ENCODE results near the gene OTOA.
"Not testable (repeated sequence)": the region's sequence is repeated elsewhere in the genome, so short reads cannot be mapped to it uniquely, and the experiment has no call there.

Gene OTOA

GRCh38 chr16:21634216-21634615, 29.6 kb upstream of the OTOA start:
- no peak for DNase-seq (ENCODE audit: low read depth)
- TF ChIP-seq, protein P1, sequence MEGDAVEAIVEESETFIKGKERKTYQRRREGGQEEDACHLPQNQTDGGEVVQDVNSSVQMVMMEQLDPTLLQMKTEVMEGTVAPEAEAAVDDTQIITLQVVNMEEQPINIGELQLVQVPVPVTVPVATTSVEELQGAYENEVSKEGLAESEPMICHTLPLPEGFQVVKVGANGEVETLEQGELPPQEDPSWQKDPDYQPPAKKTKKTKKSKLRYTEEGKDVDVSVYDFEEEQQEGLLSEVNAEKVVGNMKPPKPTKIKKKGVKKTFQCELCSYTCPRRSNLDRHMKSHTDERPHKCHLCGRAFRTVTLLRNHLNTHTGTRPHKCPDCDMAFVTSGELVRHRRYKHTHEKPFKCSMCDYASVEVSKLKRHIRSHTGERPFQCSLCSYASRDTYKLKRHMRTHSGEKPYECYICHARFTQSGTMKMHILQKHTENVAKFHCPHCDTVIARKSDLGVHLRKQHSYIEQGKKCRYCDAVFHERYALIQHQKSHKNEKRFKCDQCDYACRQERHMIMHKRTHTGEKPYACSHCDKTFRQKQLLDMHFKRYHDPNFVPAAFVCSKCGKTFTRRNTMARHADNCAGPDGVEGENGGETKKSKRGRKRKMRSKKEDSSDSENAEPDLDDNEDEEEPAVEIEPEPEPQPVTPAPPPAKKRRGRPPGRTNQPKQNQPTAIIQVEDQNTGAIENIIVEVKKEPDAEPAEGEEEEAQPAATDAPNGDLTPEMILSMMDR (IDR thresholded peaks at IDR 0.05; ENCODE audit: control insufficient read depth, extremely low read depth, insufficient read depth): no peak
- no peak overlapping the region for H3K4me3 ChIP-seq (ENCODE audit: low read depth, low read length)

DNA sequence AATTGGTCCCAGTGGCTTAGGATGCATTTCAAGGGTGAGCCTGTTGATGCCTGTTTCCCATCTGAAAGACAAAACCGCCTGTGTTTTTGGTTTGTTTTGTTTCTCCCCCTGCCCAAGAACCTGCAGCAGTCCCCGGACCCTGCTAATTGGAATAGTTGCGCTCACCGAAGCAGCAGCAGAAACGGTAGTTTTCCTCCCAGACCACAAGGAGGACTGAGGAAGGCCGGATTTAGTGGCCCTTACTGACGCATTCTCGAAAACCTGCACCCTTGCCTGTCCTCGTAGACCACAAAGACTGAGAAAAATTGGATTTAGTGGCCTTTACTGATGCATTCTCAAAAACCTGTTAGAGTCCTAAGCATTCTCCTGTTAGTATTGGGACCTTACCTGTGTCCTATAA, 28.1 kb upstream of the OTOA start:
- not testable (repeated sequence) for DNase-seq (ENCODE audit: low read depth); H3K4me3 ChIP-seq (ENCODE audit: low read depth, low read length)

- TF ChIP-seq, protein P1 (IDR thresholded peaks at IDR 0.05; ENCODE audit: control insufficient read depth, extremely low read depth, insufficient read depth): no peak
- no peak overlapping the region for H3K4me3 ChIP-seq (ENCODE audit: low read depth, low read length)
- no peak for DNase-seq (ENCODE audit: low read depth)
Measured at GRCh38 chr16:21637032-21637968, 26.5 kb upstream of the OTOA start.

DNA sequence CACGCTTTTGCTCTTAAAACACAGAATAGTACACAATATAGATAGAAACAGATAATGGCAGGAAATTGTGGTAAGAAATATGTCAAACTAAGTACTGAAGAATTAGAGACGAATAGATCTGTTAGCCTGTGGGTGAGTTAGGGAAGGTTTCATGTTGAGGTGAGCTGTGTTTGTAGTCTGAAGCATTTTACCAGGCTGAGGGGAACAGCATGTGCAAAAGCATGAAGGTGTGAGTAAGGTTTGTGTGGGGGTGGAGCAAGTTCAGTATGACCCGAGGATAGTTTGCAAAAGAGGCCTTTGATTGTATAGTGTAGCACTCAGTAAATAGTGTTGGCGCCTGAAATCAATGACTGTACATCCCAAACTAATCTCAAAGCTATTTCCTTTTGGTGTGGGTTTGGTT, 25.2 kb upstream of the OTOA start:
- TF ChIP-seq, protein P1 (IDR thresholded peaks at IDR 0.05; ENCODE audit: control insufficient read depth, extremely low read depth, insufficient read depth): no peak
- DNase-seq (ENCODE audit: low read depth): no peak
- no peak overlapping the region for H3K4me3 ChIP-seq (ENCODE audit: low read depth, low read length)

- no peak overlapping the region for H3K4me3 ChIP-seq (ENCODE audit: low read depth, low read length)
- no peak for DNase-seq (ENCODE audit: low read depth)
- TF ChIP-seq, protein P1 (IDR thresholded peaks at IDR 0.05; ENCODE audit: control insufficient read depth, extremely low read depth, insufficient read depth): no peak
Measured at GRCh38 chr16:21639493-21639892, 24.3 kb upstream of the OTOA start.

DNA sequence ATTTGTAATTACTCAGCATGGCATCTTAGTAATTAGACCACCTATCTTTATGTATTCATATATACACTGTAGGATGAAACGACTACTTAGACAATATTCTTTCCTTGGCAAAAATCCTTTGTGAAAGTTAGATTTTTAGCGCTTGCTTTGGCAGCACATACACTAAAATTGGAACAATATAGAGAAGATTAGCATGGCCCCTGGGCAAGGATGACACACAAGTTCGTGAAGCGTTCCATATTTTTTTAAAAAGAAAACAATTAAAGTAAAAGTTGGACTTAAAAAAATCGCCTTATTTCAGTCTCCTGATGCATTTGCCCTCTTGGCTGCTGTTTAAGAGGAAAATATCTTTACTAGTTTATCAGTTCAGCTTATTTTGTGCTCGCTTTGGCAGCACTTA, 21.9 kb upstream of the OTOA start:
- no peak overlapping the region for H3K4me3 ChIP-seq (ENCODE audit: low read depth, low read length)
- TF ChIP-seq, protein P1 (IDR thresholded peaks at IDR 0.05; ENCODE audit: control insufficient read depth, extremely low read depth, insufficient read depth): no peak
- DNase-seq (ENCODE audit: low read depth): no peak

GRCh38 chr16:21642861-21643260, 20.9 kb upstream of the OTOA start:
- no peak for DNase-seq (ENCODE audit: low read depth)
- TF ChIP-seq, protein P1 (IDR thresholded peaks at IDR 0.05; ENCODE audit: control insufficient read depth, extremely low read depth, insufficient read depth): no peak
- H3K4me3 ChIP-seq (ENCODE audit: low read depth, low read length): no peak overlapping the region

Data from LNCaP clone FGC (cell line).